HG02884 (cell line): ENCODE data around the gene GRID2IP.

ENCODE experiments used
- ATAC-seq: cut with Tn5 transposase; IDR thresholded peaks from one replicate; pipeline ENCODE4 v1.9.1; 2021; ENCODE audit warnings: mild to moderate bottlenecking, moderate library complexity; ENCODE audit not compliant: unreplicated experiment

Gene GRID2IP

GRCh38 chr7:6563936-6564770 is 12.9 kb upstream of the GRID2IP start:
- ATAC-seq = no peak

GRCh38 chr7:6562106-6562505 is 10.8 kb upstream of the GRID2IP start:
- no peak for ATAC-seq

- no peak for ATAC-seq
Observed at GRCh38 chr7:6559896-6560295, 8.6 kb upstream of the GRID2IP start.

- ATAC-seq = no peak
Observed at GRCh38 chr7:6558837-6559236, 7.6 kb upstream of the GRID2IP start.

- no peak for ATAC-seq
Observed at GRCh38 chr7:6556196-6556595, 4.9 kb upstream of the GRID2IP start.

- ATAC-seq = no peak
Observed at GRCh38 chr7:6554848-6555247, 3.6 kb upstream of the GRID2IP start.

- ATAC-seq = no peak
Observed at GRCh38 chr7:6553448-6554044, 2.3 kb upstream of the GRID2IP start.

- no peak for ATAC-seq
Observed at GRCh38 chr7:6547400-6547799, 3.9 kb downstream of the GRID2IP start.

- no peak for ATAC-seq
Observed at GRCh38 chr7:6546498-6547251, 4.6 kb downstream of the GRID2IP start.

- peak; percentile 62 for ATAC-seq
Observed at GRCh38 chr7:6545398-6546126, 5.7 kb downstream of the GRID2IP start.

- no peak for ATAC-seq
Observed at GRCh38 chr7:6542368-6542767, 8.9 kb downstream of the GRID2IP start.

- ATAC-seq = no peak
Observed at GRCh38 chr7:6536262-6537260, 14.7 kb downstream of the GRID2IP start.

GRCh38 chr7:6533893-6534495 is 17.3 kb downstream of the GRID2IP start:
- ATAC-seq = no peak

- no peak for ATAC-seq
Observed at GRCh38 chr7:6532516-6532915, 18.7 kb downstream of the GRID2IP start.

GRCh38 chr7:6531492-6532279 is 19.6 kb downstream of the GRID2IP start:
- no peak for ATAC-seq

GRCh38 chr7:6530626-6531491 is 20.4 kb downstream of the GRID2IP start:
- ATAC-seq = no peak

- ATAC-seq = no peak
Observed at GRCh38 chr7:6529643-6530042, 21.6 kb downstream of the GRID2IP start.
